GM10248 (cell line): ENCODE results near the gene HSD11B2.

ENCODE experiments used
- CTCF ChIA-PET: fragments of 300-600 bp; sonication (Branson Sonifier 250); formaldehyde crosslinking; extraction: SDS; loops from one replicate; lab custom pipeline; 2021; ENCODE audit warnings: antibody characterized with exemption; lab: Yijun Ruan, JAX
- POLR2A ChIA-PET: fragments of 350-650 bp; sonication (Branson Sonifier 250); formaldehyde crosslinking; extraction: SDS; loops from one replicate; lab custom pipeline; 2020; ENCODE audit warnings: antibody characterized with exemption; lab: Yijun Ruan, JAX
- DNase-seq: peaks from one replicate; pipeline ENCODE4 v3.0.0; 2012; ENCODE audit errors: extremely low spot score
- TF ChIP-seq, protein P1 (sequence below): IDR thresholded peaks from 2 replicates; pipeline ENCODE4 v1.5.1; 2012; ENCODE audit warnings: mild to moderate bottlenecking, low read depth; ENCODE audit errors: extremely low read depth, missing control alignments, control extremely low read depth

HSD11B2 gene

DNA sequence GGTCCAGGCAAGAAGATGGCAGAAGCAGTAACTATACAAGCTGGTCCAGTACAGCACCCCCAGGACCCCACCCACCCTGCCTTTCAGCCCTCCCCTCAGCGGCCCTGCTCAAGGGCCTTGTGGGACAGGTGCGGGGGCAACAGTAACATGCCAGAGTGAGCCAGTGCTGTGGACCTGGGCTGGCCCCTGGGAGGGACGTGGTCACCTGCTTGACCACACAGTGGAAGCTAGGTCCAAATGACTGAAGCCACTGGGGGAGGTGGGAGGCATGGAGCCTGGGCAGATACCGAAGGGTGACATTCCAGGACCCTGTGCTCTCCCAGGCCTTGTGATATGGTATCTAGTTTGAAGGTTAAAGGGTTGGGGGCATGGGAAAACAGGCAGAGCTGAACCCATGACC is 32.8 kb downstream of the HSD11B2 start:
- POLR2A ChIA-PET = no interaction called here
- DNase-seq = no peak
- CTCF ChIA-PET = interaction anchor here (0.6 to 10.4 kb wide), 10 partner anchors 11 to 510 kb away, joined by 3 to 118 read pairs (median 4); partner anchors contain the start of genes AGRP and ATP6V0D1
- TF ChIP-seq, protein P1, sequence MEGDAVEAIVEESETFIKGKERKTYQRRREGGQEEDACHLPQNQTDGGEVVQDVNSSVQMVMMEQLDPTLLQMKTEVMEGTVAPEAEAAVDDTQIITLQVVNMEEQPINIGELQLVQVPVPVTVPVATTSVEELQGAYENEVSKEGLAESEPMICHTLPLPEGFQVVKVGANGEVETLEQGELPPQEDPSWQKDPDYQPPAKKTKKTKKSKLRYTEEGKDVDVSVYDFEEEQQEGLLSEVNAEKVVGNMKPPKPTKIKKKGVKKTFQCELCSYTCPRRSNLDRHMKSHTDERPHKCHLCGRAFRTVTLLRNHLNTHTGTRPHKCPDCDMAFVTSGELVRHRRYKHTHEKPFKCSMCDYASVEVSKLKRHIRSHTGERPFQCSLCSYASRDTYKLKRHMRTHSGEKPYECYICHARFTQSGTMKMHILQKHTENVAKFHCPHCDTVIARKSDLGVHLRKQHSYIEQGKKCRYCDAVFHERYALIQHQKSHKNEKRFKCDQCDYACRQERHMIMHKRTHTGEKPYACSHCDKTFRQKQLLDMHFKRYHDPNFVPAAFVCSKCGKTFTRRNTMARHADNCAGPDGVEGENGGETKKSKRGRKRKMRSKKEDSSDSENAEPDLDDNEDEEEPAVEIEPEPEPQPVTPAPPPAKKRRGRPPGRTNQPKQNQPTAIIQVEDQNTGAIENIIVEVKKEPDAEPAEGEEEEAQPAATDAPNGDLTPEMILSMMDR = no peak

DNA sequence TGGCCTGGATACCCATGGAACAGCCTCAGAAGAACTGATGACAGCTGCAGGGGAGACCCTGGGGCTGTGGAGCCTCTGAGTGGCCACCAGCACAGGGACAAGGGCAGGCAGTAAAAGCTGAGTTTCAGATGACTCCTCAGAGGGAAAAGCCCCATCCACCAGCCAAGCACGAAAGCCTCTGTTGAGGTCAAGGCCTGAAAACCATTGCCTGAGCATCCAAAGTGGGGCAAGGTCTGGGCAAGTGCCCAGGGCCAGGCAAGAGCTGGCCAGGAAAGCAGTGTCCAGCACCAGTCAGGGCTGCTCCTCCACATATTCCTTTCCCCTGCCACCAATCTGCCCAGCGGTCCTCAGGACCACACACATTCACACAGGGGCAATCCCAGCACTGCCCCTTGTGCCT is 33.6 kb downstream of the HSD11B2 start:
- CTCF ChIA-PET = interaction anchor here (0.8 to 10.4 kb wide), 11 partner anchors 10 to 204 kb away, joined by 3 to 118 read pairs (median 4); partner anchors contain the start of genes AGRP and ATP6V0D1
- TF ChIP-seq, protein P1 = no peak
- POLR2A ChIA-PET = no interaction called here
- DNase-seq = no peak

DNA sequence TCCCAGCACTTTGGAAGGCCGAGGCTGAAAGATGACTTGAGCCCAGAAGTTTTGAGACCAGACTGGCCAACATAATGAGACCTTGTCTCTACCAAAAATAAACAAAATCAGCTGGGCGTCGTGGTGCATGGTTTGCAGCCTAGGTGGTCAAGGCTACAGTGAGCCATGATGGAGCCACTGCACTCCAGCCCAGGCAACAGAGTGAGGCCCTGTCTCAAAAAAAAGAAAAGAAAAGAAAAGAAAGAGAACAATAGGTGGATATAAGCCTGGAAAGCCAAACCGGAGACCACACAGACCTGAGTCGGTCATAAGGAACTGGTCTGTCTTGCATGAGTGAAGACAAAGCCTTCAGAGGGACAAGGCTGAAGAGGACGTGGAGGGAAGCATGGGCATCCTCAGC is 35.7 kb downstream of the HSD11B2 start:
- TF ChIP-seq, protein P1 = no peak
- POLR2A ChIA-PET = no interaction called here

GRCh38 chr16:67468731-67469130 is 37.8 kb downstream of the HSD11B2 start:
- DNase-seq = no peak
- TF ChIP-seq, protein P1 = no peak
- ChIA-PET POLR2A (no interaction called here), CTCF (interaction anchor here (0.7 to 10.4 kb wide), 7 partner anchors 12 to 208 kb away, joined by 3 to 118 read pairs (median 4); partner anchors contain the start of genes AGRP, ATP6V0D1 and LRRC36)

More for the DNA sequence above, 35.7 kb downstream of the HSD11B2 start:
- no peak for DNase-seq
- CTCF ChIA-PET = interaction anchor here (0.7 to 10.4 kb wide), 13 partner anchors 10 to 203 kb away, joined by 3 to 118 read pairs (median 6); partner anchors contain the start of genes AGRP, ATP6V0D1 and HSD11B2

- ChIA-PET POLR2A (no interaction called here), CTCF (interaction anchor here (0.7 to 2.8 kb wide), 10 partner anchors 8 to 51 kb away, joined by 3 to 22 read pairs (median 4); partner anchors contain the start of gene ATP6V0D1)
- no peak for DNase-seq
- TF ChIP-seq, protein P1 = no peak
Measured at GRCh38 chr16:67470359-67470758, 39.4 kb downstream of the HSD11B2 start.

- DNase-seq = no peak
- TF ChIP-seq, protein P1 = no peak
- ChIA-PET CTCF (interaction anchor here (1.0 to 2.7 kb wide), 3 partner anchors 9 to 44 kb away, joined by 3 to 22 read pairs (median 7); partner anchors contain the start of gene ATP6V0D1), POLR2A (no interaction called here)
Measured at GRCh38 chr16:67471758-67472384, 41.0 kb downstream of the HSD11B2 start.
